Astrocyte (in vitro differentiated cells and primary cell): Measurements from ENCODE around the gene PTPN4. TPM values are rescaled to one million over a fixed set of nuclear protein-coding genes. Genes with fewer than 3 reads are reported as not detected.
"Not testable (repeated sequence)": the region's sequence is repeated elsewhere in the genome, so short reads cannot be mapped to it uniquely, and the experiment has no call there.

Experiments used
- DNase-seq: peaks from one replicate; pipeline ENCODE4 v3.0.0-alpha.2; 2010; ENCODE audit warnings: low read depth
- FAIRE-seq: peaks from 2 replicates; lab custom pipeline; 2011; peaks lifted over from hg19 to GRCh38; lab: Jason Lieb, UNC
- H2AFZ ChIP-seq: 2 replicates; pipeline ENCODE4 v1.6.0; 2012; ENCODE audit warnings: low read depth, low read length, inconsistent platforms
- H3K27ac ChIP-seq: 2 replicates; pipeline ENCODE4 v1.5.1; 2011; ENCODE audit warnings: low read depth, low read length, inconsistent platforms
- H3K27me3 ChIP-seq: 2 replicates; pipeline ENCODE4 v1.6.0; 2011; ENCODE audit warnings: low read length, inconsistent platforms; ENCODE audit not compliant: insufficient read depth
- H3K36me3 ChIP-seq: 2 replicates; pipeline ENCODE4 v1.5.1; 2011; ENCODE audit warnings: low read length, inconsistent platforms; ENCODE audit not compliant: insufficient read depth
- H3K4me1 ChIP-seq: 2 replicates; pipeline ENCODE4 v1.5.1; 2011; ENCODE audit warnings: low read length, inconsistent platforms; ENCODE audit not compliant: insufficient read depth
- H3K4me2 ChIP-seq: 2 replicates; pipeline ENCODE4 v1.6.0; 2012; ENCODE audit warnings: low read length, inconsistent platforms
- H3K4me3 ChIP-seq: 2 replicates; pipeline ENCODE4 v1.5.1; 2011; ENCODE audit warnings: low read depth, mild to moderate bottlenecking, low read length, inconsistent platforms; ENCODE audit not compliant: insufficient read depth
- H3K79me2 ChIP-seq: 2 replicates; pipeline ENCODE4 v1.6.0; 2012; ENCODE audit warnings: mild to moderate bottlenecking, low read length, inconsistent platforms; ENCODE audit not compliant: insufficient read depth
- H3K9ac ChIP-seq: 2 replicates; pipeline ENCODE4 v1.6.0; 2012; ENCODE audit warnings: mild to moderate bottlenecking, low read length, inconsistent platforms
- H3K9me3 ChIP-seq: 2 replicates; pipeline ENCODE4 v1.5.1; 2012; ENCODE audit warnings: low read depth, mild to moderate bottlenecking, low read length, inconsistent platforms; ENCODE audit not compliant: insufficient read depth
- H4K20me1 ChIP-seq: 2 replicates; pipeline ENCODE4 v1.6.0; 2012; ENCODE audit warnings: low read length, inconsistent platforms; ENCODE audit not compliant: insufficient read depth
- H3K27ac Mint-ChIP-seq: one replicate; pipeline ENCODE4 v1.8.0; 2021; ENCODE audit warnings: mild to moderate bottlenecking, mixed read lengths; ENCODE audit not compliant: unreplicated experiment
- H3K27me3 Mint-ChIP-seq: one replicate; pipeline ENCODE4 v1.8.0; 2021; ENCODE audit warnings: low read depth, mixed read lengths; ENCODE audit not compliant: unreplicated experiment
- H3K36me3 Mint-ChIP-seq: one replicate; pipeline ENCODE4 v1.8.0; 2021; ENCODE audit warnings: low read depth, mixed read lengths; ENCODE audit not compliant: unreplicated experiment
- H3K4me1 Mint-ChIP-seq: one replicate; pipeline ENCODE4 v1.8.0; 2021; ENCODE audit warnings: low read depth, mixed read lengths; ENCODE audit not compliant: unreplicated experiment
- H3K4me3 Mint-ChIP-seq: one replicate; pipeline ENCODE4 v1.8.0; 2021; ENCODE audit warnings: mild to moderate bottlenecking, moderate library complexity, mixed read lengths; ENCODE audit not compliant: unreplicated experiment
- H3K9me3 Mint-ChIP-seq: one replicate; pipeline ENCODE4 v1.8.0; 2021; ENCODE audit warnings: mild to moderate bottlenecking, mixed read lengths; ENCODE audit not compliant: unreplicated experiment
- EZH2 ChIP-seq: IDR thresholded peaks from 2 replicates; pipeline ENCODE4 v1.6.1; 2012; ENCODE audit warnings: mild to moderate bottlenecking, low read length, inconsistent platforms; ENCODE audit not compliant: insufficient read depth
- total RNA-seq: library from RNA; stranded (reverse); gene quantifications from 2 replicates; pipeline ENCODE4 v1.2.1, GENCODE V29; 2021
- TF ChIP-seq, protein P1 (sequence below): IDR thresholded peaks from 2 replicates; pipeline ENCODE4 v1.5.1; 2011; ENCODE audit warnings: low read depth, mild to moderate bottlenecking, inconsistent platforms, low read length, moderate library complexity; ENCODE audit not compliant: insufficient read depth

PTPN4 gene
- total RNA-seq, 1 donor from 2014 or later, result 38.2 TPM

- no peak overlapping the region for H3K4me2 ChIP-seq
- no peak overlapping the region for H3K4me3 Mint-ChIP-seq
- H3K4me3 ChIP-seq, result no peak overlapping the region
- H3K4me1 Mint-ChIP-seq, result peaks cover 8% of the 10 kb centered on the region
- DNase-seq, result no peak
- H3K27me3 Mint-ChIP-seq, result no peaks in the 10 kb centered on the region
- H3K9ac ChIP-seq, result no peak overlapping the region
- no peak overlapping the region for H2AFZ ChIP-seq
- H3K4me1 ChIP-seq, result peaks cover 3% of the 10 kb centered on the region
- no peak for TF ChIP-seq EZH2
- TF ChIP-seq, protein P1, sequence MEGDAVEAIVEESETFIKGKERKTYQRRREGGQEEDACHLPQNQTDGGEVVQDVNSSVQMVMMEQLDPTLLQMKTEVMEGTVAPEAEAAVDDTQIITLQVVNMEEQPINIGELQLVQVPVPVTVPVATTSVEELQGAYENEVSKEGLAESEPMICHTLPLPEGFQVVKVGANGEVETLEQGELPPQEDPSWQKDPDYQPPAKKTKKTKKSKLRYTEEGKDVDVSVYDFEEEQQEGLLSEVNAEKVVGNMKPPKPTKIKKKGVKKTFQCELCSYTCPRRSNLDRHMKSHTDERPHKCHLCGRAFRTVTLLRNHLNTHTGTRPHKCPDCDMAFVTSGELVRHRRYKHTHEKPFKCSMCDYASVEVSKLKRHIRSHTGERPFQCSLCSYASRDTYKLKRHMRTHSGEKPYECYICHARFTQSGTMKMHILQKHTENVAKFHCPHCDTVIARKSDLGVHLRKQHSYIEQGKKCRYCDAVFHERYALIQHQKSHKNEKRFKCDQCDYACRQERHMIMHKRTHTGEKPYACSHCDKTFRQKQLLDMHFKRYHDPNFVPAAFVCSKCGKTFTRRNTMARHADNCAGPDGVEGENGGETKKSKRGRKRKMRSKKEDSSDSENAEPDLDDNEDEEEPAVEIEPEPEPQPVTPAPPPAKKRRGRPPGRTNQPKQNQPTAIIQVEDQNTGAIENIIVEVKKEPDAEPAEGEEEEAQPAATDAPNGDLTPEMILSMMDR, result no peak
- peaks cover 15% of the 10 kb centered on the region for H3K79me2 ChIP-seq
- H3K9me3 Mint-ChIP-seq, result no peaks in the 10 kb centered on the region
- no peaks in the 10 kb centered on the region for H3K27me3 ChIP-seq
- H4K20me1 ChIP-seq, result peaks cover 3% of the 10 kb centered on the region
- FAIRE-seq, result no peak
- no peak overlapping the region for H3K27ac ChIP-seq
- H3K27ac Mint-ChIP-seq, result no peak overlapping the region
- no peaks in the 10 kb centered on the region for H3K36me3 Mint-ChIP-seq
- no peaks in the 10 kb centered on the region for H3K9me3 ChIP-seq
- no peaks in the 10 kb centered on the region for H3K36me3 ChIP-seq
Observed at GRCh38 chr2:120017201-120017600, 257.5 kb downstream of the PTPN4 start.

DNA sequence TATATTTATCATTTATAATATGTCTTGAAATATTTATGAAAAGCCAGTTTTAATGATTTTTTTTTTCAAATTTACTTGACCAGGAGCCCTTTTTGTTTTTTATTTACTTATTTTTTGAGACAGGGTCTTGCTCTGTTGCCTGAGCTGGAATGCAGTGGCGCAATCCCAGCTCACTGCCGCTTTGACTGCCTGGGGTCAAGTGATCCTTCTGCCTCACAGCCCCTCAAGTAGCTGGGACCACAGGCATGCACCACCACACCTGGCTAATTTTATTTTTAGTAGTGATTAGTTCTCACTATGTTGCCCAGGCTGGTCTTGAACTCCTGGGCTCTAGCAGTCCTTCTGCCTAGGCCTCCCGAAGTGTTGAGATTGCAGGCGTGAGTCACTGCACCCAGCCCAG, 258.8 kb downstream of the PTPN4 start:
- H3K79me2 ChIP-seq, result peaks cover 13% of the 10 kb centered on the region
- no peak for FAIRE-seq
- TF ChIP-seq, protein P1, result no peak
- TF ChIP-seq EZH2, result no peak

GRCh38 chr2:120020554-120020953, 260.8 kb downstream of the PTPN4 start:
- no peak overlapping the region for H3K4me3 ChIP-seq
- no peaks in the 10 kb centered on the region for H3K27me3 ChIP-seq
- no peak overlapping the region for H2AFZ ChIP-seq
- peaks cover 6% of the 10 kb centered on the region for H3K79me2 ChIP-seq
- peaks cover 5% of the 10 kb centered on the region for H3K4me1 Mint-ChIP-seq
- no peak overlapping the region for H3K9ac ChIP-seq
- H3K4me3 Mint-ChIP-seq, result no peak overlapping the region
- no peak for TF ChIP-seq EZH2
- TF ChIP-seq, protein P1, result no peak
- no peak for FAIRE-seq
- no peak overlapping the region for H3K27ac Mint-ChIP-seq
- H4K20me1 ChIP-seq, result no peaks in the 10 kb centered on the region
- no peak for DNase-seq
- no peak overlapping the region for H3K27ac ChIP-seq
- H3K9me3 Mint-ChIP-seq, result peaks cover 18% of the 10 kb centered on the region
- no peaks in the 10 kb centered on the region for H3K4me1 ChIP-seq
- H3K27me3 Mint-ChIP-seq, result no peaks in the 10 kb centered on the region
- no peak overlapping the region for H3K4me2 ChIP-seq
- H3K36me3 ChIP-seq, result no peaks in the 10 kb centered on the region
- H3K36me3 Mint-ChIP-seq, result peaks cover 10% of the 10 kb centered on the region
- H3K9me3 ChIP-seq, result no peaks in the 10 kb centered on the region

More for the DNA sequence above, 258.8 kb downstream of the PTPN4 start:
- H3K9me3 ChIP-seq, result no peaks in the 10 kb centered on the region
- no peak for DNase-seq
- H4K20me1 ChIP-seq, result peaks cover 3% of the 10 kb centered on the region
- H3K4me2 ChIP-seq, result no peak overlapping the region
- peaks cover 6% of the 10 kb centered on the region for H3K9me3 Mint-ChIP-seq
- H3K4me1 ChIP-seq, result no peaks in the 10 kb centered on the region
- no peak overlapping the region for H3K4me3 Mint-ChIP-seq
- no peaks in the 10 kb centered on the region for H3K27me3 Mint-ChIP-seq
- no peak overlapping the region for H3K27ac ChIP-seq
- no peak overlapping the region for H3K9ac ChIP-seq
- H3K36me3 ChIP-seq, result no peaks in the 10 kb centered on the region
- H3K36me3 Mint-ChIP-seq, result no peaks in the 10 kb centered on the region
- H3K4me3 ChIP-seq, result no peak overlapping the region
- no peaks in the 10 kb centered on the region for H3K27me3 ChIP-seq
- peaks cover 5% of the 10 kb centered on the region for H3K4me1 Mint-ChIP-seq
- no peak overlapping the region for H3K27ac Mint-ChIP-seq
- H2AFZ ChIP-seq, result no peak overlapping the region

- H3K4me1 Mint-ChIP-seq, H3K36me3 ChIP-seq, H3K27ac ChIP-seq, H3K27ac Mint-ChIP-seq, H3K4me3 ChIP-seq, H3K4me1 ChIP-seq, H3K79me2 ChIP-seq, H2AFZ ChIP-seq, H3K36me3 Mint-ChIP-seq, H3K4me3 Mint-ChIP-seq, H4K20me1 ChIP-seq, H3K9ac ChIP-seq, DNase-seq, H3K4me2 ChIP-seq, H3K9me3 ChIP-seq, FAIRE-seq, H3K27me3 Mint-ChIP-seq, H3K27me3 ChIP-seq: not testable (repeated sequence)
- peaks cover 18% of the 10 kb centered on the region for H3K9me3 Mint-ChIP-seq
Observed at GRCh38 chr2:120022505-120022904, 262.8 kb downstream of the PTPN4 start.
